IPS DF 4.7 (cell line): ENCODE measurements around the gene EEF2.
"Not testable (repeated sequence)": the region's sequence is repeated elsewhere in the genome, so short reads cannot be mapped to it uniquely, and the experiment has no call there.

Experiments used
- DNase-seq: peaks from one replicate; pipeline ENCODE4 v3.0.0-alpha.2; 2013; ENCODE audit warnings: low spot score; ENCODE audit errors: extremely low read depth

The EEF2 gene

GRCh38 chr19:3970313-3970807, 14.9 kb downstream of the EEF2 start:
- no peak for DNase-seq

GRCh38 chr19:3969435-3970312, 15.6 kb downstream of the EEF2 start:
- DNase-seq: no peak

GRCh38 chr19:3968556-3969434, 16.5 kb downstream of the EEF2 start:
- peak; percentile 94 for DNase-seq

- not testable (repeated sequence) for DNase-seq
Observed at GRCh38 chr19:3967983-3968382, 17.3 kb downstream of the EEF2 start.

- DNase-seq: no peak
Observed at GRCh38 chr19:3966051-3967017, 18.9 kb downstream of the EEF2 start.

GRCh38 chr19:3964256-3965194, 20.7 kb downstream of the EEF2 start:
- no peak for DNase-seq

- no peak for DNase-seq
Observed at GRCh38 chr19:3963458-3964255, 21.6 kb downstream of the EEF2 start.

GRCh38 chr19:3961007-3961406, 24.3 kb downstream of the EEF2 start:
- no peak for DNase-seq

GRCh38 chr19:3959766-3960131, 25.5 kb downstream of the EEF2 start:
- DNase-seq: no peak

GRCh38 chr19:3958836-3959765, 26.2 kb downstream of the EEF2 start:
- no peak for DNase-seq

GRCh38 chr19:3955688-3956087, 29.6 kb downstream of the EEF2 start:
- DNase-seq: no peak

- not testable (repeated sequence) for DNase-seq
Observed at GRCh38 chr19:3955276-3955675, 30.0 kb downstream of the EEF2 start.

- DNase-seq: no peak
Observed at GRCh38 chr19:3954107-3954506, 31.2 kb downstream of the EEF2 start.

GRCh38 chr19:3952755-3953276, 32.4 kb downstream of the EEF2 start:
- not testable (repeated sequence) for DNase-seq

GRCh38 chr19:3950871-3951861, 34.1 kb downstream of the EEF2 start:
- DNase-seq: no peak
